HG03103 (cell line): ENCODE data around the gene IGFBP2.
"Not testable (repeated sequence)": the region's sequence is repeated elsewhere in the genome, so short reads cannot be mapped to it uniquely, and the experiment has no call there.

Experiments
- ATAC-seq: cut with Tn5 transposase; IDR thresholded peaks from one replicate; pipeline ENCODE4 v1.9.1; 2021; ENCODE audit warnings: low read depth; ENCODE audit not compliant: unreplicated experiment

The IGFBP2 gene, protein sequence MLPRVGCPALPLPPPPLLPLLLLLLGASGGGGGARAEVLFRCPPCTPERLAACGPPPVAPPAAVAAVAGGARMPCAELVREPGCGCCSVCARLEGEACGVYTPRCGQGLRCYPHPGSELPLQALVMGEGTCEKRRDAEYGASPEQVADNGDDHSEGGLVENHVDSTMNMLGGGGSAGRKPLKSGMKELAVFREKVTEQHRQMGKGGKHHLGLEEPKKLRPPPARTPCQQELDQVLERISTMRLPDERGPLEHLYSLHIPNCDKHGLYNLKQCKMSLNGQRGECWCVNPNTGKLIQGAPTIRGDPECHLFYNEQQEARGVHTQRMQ

DNA sequence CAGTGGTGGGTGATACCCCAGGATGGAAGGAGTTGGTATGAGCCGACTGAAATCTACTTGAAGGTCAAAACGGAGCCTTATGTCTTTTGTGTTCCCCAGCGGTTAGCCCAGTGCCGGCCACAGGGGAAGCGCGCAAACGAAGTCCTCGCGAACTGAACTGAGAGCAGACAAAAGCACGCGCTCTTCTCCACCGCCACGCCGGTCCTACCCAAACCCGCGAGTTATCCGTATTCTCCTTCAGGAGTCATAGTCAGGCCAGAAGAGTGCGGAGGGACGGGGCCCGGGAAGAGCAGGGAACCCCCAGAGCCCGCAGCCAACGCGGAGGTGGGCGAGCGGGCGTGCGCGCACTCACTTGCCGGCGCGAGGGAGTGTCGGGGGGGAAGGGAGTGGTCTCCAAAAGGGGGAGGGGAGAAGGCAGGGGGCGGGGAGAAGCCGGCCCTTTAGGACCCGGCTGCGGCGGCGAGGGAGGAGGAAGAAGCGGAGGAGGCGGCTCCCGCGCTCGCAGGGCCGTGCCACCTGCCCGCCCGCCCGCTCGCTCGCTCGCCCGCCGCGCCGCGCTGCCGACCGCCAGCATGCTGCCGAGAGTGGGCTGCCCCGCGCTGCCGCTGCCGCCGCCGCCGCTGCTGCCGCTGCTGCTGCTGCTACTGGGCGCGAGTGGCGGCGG lies at the start of gene IGFBP2:
Gene IGFBP2 (plus strand): TSS at position 469 of the 664 bp plus-strand sequence. CDS start 104 bp downstream, at position 573.
- no peak for ATAC-seq

DNA sequence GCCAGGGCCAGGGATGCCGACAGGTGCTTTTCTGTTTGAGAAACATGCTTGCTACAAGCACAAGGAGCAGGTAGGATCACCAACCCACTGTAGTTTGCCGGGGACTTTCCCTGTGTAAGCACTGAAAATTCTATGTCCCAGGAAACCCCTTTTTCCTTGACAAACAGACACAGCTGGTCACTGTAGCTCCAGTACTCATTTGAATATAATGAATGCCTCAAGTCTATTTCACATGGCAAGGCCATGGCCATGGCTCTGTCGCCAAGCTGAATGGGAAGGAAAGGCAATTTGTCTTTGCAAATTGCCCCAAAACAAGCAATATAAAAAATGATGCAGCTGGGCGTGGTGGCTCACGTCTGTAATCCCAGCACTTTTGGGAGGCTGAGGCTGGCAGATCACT lies 49.6 kb upstream of the IGFBP2 start:
- ATAC-seq, result no peak

DNA sequence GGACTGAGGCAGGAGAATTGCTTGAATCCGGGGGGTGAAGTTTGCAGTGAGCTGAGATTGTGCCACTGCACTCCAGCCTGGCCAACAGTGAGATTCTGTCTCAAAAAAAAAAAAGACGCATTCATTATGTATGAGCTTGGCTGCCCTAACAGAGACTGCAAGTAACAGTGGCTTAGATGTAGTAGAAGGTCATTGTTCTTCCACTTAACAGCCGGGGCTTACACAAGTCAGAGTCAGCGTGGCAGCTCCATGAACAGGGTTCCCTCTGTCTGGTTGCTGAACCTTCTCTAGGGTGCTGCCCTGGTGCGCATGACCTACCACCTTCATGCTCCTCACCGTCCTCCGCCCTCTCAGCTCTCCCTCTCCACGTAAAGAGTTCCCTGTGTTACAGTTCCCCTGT lies 49.1 kb upstream of the IGFBP2 start:
- no peak for ATAC-seq

DNA sequence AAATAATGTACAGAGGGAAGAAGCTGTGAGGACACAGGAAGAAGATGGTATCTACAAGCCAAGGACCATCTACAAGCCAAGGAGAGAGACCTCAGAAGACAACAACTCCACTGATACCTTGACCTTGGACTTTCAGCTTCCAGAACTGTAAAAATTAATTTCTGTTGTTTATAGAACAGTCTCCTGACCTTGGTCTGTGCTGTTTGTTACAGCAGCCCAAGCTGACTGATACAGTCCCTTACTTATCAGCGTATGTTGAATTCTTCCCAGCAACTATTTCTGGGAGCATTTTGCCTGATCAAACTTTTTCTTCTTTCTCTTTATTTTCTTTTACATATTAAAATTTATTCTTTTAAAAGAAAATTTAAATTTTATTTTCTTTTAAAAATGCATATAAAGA lies 47.8 kb upstream of the IGFBP2 start:
- no peak for ATAC-seq

DNA sequence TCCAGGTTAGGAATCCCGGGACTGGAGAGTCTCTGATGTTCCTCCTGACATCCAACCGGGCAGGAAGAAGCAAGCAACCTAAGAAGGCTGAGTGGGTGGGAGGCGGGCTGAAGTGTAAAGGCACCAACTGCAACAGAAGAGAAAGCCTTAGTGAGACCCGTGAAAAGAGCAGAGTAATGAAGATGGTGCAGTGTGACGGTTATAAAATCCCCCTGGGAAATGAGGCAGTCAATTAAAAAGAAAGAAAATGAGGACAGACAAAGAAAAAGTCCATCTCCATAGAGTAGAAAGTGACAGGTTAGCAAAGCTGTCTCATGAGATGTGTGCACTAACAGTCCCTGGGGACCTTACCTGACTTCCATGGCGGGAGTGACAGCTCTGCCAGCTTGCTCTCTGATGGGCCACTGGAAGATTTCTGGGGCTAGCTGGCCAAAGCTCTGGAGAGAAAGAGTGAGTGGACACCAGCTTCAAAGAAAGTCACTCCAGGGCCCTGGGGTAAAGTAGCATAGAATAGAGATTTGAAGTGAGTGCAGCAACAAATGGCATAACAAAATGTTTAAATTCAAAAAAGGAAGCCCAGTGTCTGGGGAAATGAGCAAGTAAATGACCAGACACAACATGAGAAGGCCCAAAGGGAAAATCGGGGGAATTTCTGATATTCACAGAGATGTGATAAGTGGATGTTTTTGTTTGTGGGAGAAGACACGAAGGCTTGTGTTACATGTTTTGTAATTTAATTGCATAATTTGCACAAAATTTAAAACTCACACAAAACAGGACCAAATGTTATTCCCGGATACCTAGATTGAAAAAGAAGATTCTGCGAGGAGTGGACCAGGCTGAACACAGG lies 44.1 kb upstream of the IGFBP2 start:
- no peak for ATAC-seq

DNA sequence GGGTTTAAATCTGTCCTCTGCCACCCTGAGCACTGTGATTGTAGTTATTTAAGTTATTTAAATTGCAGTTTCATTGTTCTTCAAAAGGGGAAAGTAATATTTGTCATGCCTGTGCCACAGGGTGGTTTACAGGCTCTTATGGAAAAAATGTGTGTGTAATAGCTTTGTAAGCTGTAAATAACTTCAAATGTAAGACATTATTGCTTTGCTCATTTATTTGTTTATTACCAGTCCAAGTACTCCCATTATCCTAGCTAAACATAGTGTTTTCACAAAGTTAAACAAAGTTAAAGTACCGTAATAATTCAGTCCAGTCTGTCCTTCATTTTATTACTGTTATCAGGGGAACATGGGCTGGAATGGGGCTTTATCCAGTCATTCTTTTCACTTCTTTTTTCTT lies 43.4 kb upstream of the IGFBP2 start:
- ATAC-seq, result no peak

DNA sequence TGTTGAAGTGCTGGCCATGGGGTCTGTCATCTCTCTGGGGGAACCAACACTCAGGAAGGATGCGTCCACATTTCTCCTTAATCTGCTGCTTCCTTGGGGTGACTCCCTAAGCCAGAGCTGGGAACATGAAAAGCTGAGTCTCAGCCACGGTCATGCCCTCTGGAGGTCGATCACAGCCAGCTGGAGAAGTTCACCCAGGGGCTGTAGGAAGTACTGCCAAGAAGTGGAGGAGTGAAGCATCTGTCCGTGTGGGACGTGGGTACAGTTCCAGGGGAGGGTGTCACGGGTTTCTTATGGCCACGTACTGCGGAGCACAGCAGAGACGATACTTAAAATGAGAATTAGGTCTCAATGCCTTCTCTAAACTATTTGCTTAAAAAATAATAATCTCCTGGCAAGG lies 42.4 kb upstream of the IGFBP2 start:
- ATAC-seq, result no peak

DNA sequence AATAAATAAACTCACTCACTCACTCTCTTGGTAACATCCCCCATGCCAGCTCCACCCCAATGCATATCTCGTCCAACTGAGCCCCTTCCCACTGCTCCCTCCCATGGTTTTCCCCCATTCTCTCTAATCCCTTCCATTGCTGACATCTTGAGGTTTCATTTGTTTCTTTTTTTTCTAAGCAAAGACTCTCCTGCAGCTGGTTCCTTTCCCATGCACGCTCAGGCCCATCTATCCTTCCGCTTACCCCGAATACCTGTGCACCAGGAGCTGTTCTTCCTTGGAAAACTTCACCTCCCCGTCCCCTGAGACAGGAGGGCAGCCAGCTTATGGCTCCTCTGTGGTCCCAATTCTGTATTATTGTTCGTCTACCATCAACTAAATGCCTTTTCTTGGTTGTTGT lies 41.7 kb upstream of the IGFBP2 start:
- no peak for ATAC-seq

DNA sequence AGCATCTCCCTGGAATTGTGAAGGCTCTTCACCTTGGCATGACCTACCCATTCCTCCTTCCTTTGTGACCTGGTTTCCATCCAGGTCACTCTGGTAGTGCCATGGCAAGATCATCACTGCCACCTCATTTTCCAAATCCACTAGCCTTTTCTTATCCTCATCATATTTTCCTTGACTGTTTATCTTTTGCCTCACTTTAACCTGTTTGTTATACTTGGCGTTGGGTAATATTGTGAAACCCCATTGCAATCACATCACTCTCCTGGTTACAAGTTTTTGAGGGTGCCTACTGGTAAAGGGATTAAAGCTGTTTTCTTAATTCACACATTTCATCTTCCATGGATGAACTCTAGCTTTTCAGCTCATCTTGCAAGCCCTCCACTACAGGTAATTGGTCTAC lies 39.1 kb upstream of the IGFBP2 start:
- ATAC-seq, result no peak

DNA sequence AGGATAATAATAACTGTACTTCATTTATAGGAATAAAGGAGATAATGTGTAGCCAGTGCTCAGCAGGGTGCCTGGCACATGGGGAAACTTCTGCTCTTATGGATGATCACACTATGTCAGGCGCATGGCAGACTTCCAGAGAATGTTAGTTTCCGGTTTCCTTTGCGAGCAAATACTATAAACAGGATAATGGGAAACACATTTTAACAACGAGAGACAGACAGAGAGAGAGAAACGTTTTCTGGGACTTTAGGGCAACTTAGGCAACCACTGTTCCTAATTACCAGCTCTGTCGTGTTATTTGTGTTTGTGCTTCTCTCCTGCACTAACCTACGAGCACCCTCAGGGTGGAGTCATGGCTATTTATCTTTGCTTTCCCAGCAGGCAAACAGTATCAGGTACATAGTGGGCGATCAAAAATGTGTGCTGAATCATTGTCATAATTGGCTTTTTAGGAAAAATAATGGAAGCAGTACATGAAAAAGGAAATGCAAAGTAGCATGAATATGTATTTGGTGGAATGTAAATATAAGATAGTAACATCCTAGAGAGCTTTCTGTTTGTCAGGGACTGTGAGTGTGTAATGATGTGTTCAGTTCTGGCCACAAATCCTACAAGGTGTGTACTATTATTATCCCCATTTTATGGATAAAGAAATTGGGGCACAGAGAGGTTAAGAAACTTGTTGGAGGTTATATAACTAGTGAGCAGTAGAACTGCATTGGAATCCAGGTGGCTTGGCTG lies 36.8 kb upstream of the IGFBP2 start:
- no peak for ATAC-seq

DNA sequence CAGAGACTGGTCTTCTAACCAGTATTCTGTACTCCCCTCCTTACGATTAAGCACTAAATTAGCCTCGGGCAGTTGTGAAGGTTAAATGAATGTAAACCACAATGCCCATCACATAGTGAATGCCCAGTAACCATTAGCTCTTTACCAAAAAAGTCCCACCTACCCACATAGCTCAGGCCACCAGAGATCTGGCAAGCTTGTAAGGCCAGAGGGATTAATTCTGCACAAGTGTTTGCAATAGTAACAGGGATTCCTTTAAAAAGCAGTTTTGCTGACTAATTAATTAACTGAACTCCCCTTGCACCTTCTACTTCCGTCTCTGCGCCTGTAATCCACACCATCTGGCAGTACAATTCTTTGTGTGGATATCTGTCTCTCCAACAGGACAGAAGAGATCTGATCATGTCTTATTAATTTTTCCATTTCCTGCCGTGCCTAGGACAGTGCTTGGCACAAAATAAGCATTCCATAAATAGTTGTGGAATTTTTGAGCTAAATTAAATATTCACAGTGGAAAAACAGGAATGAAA lies 36.2 kb upstream of the IGFBP2 start:
- no peak for ATAC-seq

DNA sequence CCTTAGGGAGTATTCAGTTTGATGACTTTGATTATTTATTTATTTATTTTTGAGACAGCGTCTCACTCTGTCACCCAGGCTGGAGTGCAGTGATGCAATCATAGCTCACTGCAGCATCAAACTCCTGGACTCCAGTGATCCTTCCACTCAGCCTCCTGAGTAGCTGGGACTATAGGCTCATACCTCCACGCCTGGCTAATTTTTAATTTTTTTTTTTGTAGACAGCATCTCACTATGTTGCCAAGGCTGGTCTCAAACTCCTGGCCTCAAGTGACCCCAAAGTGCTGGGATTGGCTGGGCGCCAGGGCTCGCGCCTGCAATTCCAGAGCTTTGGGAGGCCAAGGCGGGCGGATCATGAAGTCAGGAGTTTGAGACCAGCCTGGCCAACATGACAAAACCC lies 35.4 kb upstream of the IGFBP2 start:
- ATAC-seq, result not testable (repeated sequence)

DNA sequence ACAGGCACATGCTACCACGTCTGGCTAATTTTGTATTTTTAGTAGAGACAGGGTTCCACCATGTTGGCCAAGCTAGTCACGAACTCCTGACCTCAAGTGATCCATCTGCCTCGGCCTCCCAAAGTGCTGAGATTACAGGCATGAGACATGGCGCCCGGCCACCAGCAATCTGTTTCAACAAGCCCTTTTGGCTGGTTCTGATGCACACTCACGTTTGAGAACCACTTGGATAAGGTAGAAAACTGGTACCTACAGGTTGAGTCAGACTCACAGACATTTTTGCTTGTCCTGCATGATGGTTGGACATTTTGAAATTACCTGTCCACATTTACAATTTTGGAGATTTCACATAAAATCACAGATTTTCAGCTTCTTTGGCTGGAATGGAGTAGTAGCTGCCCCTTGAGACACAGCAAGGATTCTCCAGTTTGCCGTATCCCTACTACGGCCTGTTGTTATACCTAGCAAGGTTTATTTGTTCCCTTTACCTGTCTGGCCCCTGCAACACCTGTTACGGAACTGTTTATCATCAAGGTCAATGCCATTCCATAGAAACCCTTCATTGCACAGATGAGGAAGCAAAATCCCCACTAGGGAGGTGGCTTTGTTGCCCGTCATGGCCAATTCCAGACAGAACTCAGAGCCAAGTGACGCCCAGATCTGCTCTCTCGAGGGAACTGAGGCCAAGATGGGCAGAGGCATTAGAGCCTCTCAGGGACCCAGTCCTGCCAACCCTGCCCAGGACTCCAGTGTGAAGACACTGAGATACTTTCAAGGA lies 31.4 kb upstream of the IGFBP2 start:
- ATAC-seq, result no peak

DNA sequence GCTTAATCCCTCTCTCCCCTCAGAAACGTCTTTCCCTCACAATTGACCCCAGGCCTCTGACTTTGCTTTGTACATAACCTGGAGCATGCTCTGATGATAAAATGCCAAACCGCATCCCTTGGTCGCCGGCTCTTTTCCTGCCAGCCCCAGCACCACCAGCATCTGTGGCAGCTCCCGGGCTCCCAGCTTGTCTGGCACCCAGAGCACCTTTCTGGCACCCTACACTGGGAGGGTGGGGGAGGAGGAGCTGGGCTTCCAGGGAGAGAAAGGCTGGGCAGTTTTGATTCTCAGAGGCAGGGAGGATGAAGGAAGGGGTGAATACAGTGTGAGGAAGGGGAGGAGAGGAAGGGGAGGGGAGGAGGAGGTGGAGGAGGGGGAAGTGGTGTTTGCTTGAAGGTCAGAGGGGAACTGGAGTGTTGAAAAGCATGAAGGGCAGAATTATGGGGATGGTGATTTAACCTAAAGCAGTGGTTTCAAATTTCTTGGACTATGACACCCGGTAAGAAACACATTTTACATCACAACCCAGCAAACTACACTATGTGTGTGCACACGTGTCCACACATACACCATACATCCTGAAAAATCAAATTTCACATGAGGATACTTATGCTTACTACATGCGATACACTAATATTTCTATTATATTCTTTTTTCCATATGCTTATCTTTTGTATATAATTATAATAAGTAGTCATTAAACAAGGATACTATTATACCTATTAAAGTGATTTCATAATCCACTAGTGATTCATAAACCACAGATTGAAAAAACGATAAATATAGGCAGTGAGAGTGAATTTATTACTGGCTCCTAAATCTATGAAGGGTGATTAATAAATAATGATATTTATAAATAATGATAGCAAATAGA lies 30.0 kb upstream of the IGFBP2 start:
- ATAC-seq, result no peak

DNA sequence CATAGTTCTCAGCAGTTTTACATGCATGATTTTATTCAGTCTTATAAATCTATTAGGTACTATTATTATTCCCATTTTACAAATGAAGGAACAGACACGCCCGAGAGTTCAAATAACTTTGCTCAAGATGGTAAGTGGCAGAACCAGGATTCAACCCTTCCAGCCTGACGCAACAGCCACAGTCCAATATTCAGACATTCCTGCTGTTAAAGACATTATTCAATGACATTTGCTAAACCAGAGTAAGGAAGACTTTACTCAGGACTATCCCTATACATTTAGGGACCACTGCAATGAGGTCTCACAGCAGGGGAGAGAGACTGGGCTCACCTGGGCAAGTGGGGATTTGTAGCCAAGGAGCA lies 29.4 kb upstream of the IGFBP2 start:
- ATAC-seq, result no peak

DNA sequence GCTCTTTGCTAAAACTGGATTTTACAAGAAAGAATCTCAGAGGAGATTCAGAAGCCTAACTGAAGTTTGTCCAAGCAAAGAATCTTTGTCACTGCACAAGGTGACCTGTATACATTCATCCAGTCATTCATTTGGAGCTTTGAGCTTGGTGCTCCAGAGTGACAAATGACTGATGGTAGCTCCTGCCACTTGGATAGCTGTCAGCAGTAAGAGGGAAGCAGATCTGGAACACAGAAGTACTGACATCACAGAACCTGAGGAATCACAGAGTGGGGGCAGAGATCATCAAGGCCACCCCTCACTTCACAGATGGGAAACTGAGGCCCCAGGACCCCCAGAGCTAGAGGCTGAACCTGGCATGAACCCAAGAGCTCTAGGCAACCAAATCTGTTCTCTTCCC lies 28.8 kb upstream of the IGFBP2 start:
- no peak for ATAC-seq

DNA sequence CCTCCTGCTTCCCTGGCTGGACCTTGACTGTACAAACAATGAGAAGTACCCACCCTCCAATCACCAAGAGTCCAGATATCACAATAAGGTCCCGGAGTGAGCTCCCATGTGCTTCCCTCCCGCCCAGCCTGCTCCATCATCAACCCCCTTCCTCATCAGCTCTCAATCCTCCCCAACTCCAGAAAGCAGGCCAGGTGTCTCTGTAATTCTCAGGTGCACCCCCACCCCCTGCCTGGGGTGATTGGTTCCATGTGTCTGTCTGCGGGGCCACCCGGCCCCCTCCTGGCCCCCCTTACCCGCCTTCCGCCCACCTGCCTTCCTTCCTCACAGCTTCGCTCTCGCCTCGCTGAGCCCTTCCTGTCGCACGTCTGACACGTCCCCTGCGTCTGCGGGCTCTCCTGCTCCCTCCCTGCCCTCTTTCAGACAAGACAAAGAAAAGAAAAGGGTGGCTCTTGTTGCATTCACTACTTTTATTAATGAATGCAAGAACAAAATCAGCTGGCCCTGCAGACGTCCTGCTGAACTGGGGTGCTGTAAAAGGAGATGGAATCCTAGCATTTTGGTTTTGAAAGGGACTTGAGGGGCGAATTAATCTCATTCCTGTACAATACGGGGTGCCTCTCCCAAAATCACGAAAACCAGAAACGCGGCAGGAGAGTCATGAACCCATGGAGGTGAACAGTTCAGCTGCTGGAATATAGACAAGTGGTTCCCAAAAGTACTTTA lies 26.5 kb upstream of the IGFBP2 start:
- peak; percentile 96 for ATAC-seq

DNA sequence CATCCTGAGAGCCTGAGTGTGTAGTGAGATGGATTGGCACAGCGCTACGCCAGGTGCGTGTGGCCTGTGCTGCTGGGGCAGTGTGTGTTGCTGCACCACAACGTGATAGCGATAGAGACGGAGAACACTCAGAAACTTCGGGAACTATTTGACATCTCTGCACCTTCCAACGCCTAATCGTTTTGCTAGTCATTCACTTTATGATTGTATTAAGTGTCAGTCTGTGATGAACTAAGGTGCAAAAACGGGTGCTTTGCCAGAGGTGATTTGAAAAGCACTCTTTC lies 26.0 kb upstream of the IGFBP2 start:
- no peak for ATAC-seq
